GM21423 (cell line): ENCODE measurements around the gene RGS7.
"Not testable (repeated sequence)": the region's sequence is repeated elsewhere in the genome, so short reads cannot be mapped to it uniquely, and the experiment has no call there.

Experiments used
- ATAC-seq: cut with Tn5 transposase; IDR thresholded peaks from one replicate; pipeline ENCODE4 v1.9.1; 2021; ENCODE audit warnings: mild to moderate bottlenecking, moderate library complexity; ENCODE audit not compliant: unreplicated experiment

RGS7 gene

DNA sequence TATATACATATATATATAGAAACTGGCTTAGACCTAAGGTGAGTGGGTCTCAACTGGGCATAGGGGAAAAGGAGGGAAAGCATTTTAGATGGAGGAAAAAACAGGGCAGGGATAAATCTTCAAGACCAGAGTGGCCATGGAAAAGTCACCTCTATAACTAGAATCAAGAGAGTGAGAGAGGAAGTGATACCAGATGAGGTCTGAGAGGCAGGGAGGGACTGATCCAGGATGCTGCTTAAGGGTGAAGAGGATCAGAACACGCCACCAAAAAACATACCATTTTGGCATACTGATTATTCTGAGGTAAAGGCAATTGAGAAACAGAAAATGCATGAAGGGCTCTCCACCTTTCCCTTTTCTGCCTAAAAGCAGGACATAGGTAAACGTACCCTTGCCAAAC lies 268.9 kb downstream of the RGS7 start:
- ATAC-seq: not testable (repeated sequence)

DNA sequence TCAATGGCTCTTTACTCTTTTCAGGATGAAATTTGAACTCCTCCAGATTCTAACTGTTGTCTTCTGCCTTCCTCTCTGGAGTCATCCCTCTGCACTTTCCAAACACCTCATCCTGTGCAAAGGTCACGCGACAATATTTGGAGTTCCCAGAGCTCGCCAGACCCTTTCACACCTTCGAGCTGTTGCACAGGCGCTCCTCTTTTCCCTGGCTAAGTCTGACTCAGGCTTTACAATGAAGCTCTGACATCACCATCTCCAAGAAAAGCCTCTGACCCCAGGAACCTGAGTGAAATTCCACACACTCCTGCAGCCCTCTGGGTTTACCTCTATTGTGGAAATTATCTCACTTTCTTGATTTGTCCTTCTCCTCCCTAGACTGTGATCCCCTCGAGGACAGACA lies 270.3 kb downstream of the RGS7 start:
- no peak for ATAC-seq

DNA sequence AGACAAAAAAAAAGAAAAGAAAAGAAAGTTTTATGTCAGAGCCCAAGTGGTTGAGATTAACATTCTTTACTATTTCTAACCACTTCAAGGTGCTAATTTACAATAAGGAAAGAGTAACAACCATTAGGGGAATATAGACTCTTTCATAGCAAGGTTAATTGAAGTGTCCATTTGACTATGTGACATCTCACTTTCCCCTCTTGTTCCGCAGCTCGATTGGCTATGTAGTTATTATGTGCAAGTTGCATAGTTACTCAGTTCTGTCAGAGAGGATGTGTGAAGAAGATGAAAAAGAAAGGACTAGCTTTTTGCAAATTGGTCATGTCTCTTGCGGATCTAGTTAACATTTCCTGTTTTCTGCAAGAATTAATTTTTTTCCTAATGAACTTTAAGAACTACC lies 273.7 kb downstream of the RGS7 start:
- no peak for ATAC-seq

GRCh38 chr1:241081473-241081872 lies 275.5 kb downstream of the RGS7 start:
- no peak for ATAC-seq

GRCh38 chr1:241079459-241079858 lies 277.5 kb downstream of the RGS7 start:
- no peak for ATAC-seq

DNA sequence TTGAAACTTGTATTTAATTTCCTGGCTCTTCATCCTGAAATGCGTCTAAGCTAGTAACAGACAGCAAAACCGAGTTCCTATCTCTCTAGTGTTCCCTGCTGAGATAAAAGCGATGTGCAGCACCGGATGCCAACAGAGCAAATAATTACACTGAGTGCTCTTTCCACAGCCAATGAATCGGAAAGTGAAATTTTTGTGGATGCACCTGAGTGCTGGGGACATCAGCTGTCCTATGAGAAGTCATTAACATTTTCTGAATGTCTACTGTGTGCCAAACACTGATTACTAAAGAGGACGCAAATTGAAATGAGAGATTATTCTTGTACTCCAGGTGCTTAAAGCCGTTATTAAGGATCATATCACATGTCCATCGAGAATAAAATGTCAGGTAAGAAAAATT lies 278.0 kb downstream of the RGS7 start:
- no peak for ATAC-seq

DNA sequence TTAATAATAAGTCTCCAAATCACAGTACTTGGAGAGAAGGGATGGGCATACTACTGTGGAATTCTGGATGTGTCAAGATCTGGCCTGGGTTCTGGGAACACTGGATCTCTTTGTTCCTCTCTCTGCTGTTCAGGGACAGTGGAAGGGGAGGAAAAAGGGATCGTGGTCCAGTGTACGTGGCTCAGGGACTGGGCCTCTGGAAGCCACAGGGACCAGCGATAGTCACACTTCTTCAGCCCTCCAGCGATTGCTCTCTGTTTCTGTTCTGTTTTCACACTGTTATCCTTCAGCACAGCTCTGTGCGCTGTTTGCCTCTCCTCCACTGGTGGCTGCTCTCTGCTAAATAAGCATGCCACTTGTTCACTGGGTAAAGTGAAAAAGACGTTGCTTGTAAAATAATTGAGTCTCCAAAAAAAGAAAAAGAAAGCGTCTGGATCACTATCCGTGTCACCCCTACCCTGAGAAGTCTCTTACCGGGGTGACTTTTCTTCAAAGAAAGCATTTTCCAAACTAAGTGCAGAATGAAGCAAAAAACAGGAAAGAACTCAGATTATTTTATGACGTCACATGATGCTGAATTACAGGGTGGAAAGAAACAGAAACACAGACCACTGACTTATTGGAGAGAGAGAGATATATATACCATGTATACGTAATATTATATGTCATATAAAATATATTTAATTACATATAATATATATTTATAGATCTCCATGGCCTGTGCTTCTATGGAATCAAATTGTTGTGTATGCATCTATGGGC lies 279.4 kb downstream of the RGS7 start:
- ATAC-seq: no peak

DNA sequence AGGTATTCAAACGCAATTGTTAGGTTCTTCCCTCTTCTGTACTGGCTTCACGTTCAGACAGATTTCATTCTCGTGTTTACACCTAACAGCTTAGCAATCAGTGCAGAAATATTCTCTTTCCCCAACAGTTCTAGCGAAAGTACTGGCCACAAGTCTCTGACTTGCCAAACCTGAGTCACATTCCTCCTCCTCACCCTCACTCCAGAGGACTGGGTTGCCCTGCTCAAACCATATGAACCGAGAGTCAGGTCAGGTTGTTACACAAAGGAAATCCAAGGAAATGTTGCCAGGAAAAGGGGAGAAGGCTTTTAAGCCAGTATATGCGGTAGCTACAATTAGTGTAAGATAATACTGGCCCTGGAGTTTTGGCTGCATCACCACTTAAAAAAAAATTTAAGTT lies 282.5 kb downstream of the RGS7 start:
- ATAC-seq: no peak

- ATAC-seq: no peak
Observed at GRCh38 chr1:241068359-241068758, 288.6 kb downstream of the RGS7 start.

DNA sequence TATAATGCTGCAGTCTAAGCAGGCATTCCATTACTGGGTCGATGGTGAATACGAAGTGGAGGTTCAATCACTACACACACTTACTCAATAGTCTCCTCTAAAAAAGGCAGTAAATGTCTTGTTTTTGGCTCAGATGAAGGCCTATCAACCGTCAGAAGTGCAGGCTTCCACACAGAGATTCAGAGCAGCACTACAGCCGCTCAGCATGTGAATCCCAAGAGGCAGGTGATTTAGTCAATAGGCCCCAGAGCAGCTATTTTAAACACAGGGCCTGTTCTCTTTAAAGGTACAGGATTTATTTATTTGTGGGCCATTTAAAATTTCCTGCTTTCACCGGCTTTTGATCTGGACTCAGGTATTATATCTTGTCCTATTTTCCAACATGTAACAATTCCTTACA lies 293.7 kb downstream of the RGS7 start:
- no peak for ATAC-seq

- no peak for ATAC-seq
Observed at GRCh38 chr1:241061062-241061461, 295.9 kb downstream of the RGS7 start.

GRCh38 chr1:241048622-241049021 lies 308.4 kb downstream of the RGS7 start:
- ATAC-seq: no peak

DNA sequence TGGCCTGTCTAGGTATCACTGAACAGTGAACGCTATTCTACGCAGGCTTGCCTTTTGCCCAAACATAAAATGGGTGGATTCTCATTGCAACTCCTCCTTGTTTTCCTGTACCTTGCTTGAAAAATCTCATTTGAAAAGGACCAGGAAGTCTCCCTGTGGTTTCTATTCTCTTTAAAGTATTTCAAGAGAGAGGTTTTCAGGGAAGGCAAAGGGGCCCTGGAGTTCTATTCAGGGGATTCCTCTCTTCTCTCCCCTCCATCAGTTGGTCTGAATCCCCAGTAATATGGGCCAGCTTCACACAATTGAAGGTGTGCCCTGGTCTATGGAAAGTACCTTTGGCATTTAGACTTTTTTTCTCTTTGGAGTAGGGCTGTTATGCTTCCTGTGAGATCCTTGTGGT lies 311.3 kb downstream of the RGS7 start:
- no peak for ATAC-seq

DNA sequence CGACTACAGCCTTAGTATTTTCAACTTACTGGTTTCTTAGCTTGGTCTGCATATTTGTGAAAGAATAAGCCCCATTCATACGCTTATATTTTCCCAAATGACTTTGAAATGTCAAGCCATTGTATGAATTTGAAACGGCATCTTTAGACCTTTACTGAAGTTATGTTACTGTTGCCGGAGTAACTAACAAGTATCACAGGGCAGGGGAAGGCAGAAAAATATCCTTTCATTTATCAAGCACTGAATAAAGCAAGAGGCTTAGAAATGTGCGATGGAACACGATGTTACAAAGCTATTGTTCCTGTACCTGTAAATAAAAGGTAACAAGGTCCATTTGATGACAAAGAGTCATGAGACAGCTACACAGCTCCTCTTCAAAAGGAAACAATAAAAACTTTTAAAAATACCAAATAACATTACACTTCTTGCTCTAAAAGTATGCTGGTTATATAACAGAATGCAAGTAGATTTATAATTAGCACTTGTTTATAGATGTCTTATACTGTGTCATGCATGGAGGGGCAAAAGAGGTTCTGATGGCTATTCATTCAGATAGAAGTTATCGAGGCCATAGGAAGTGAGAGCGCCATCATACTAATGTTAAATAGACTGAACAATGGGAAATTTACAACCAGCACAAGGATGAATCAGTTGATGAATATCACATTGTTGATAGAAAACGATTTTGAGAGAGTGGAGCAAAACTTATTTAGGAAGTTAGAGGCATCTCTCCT lies 322.6 kb downstream of the RGS7 start:
- no peak for ATAC-seq

GRCh38 chr1:241024834-241025233 lies 332.2 kb downstream of the RGS7 start:
- ATAC-seq: no peak

DNA sequence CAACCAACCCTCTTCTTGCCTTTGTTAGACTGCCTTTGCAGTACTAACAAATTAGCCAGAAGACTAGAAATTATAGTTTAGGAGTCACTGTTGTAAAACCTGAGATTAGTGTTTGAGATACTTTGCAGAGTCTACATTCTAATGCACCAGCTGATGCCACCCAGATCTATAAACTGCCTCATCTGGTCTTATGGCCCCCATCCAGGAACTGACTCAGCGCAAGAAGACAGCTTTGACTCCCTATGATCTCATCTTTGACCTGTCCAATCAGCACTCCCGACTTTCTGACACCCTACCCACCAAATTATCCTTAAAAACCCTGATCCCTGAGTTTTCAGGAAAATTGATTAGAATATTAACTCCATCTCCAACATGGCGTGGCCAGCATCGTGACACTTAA lies 334.6 kb downstream of the RGS7 start:
- no peak for ATAC-seq

- ATAC-seq: no peak
Observed at GRCh38 chr1:241020851-241021697, 335.9 kb downstream of the RGS7 start.

- ATAC-seq: no peak
Observed at GRCh38 chr1:241012708-241013340, 344.2 kb downstream of the RGS7 start.

GRCh38 chr1:241007668-241008067 lies 349.3 kb downstream of the RGS7 start:
- no peak for ATAC-seq

DNA sequence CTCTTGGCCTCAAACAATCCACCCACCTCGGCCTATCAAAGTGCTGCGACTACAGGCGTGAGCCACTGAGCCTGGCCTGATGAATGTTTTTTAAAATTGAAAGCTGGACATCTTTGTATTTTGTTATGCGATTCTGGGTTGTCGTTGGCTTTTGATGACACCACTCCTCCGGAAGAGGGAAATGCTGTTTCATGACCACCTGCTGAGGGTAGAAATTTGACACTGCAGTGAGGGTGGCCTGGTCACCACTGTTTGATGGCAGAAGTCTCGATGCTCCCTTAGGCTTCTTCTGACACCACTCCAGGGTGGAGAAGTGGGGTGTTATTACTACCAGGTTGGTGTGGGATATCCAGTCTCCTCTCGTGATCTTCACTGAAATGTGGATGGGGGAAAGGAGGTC lies 357.2 kb downstream of the RGS7 start:
- no peak for ATAC-seq

DNA sequence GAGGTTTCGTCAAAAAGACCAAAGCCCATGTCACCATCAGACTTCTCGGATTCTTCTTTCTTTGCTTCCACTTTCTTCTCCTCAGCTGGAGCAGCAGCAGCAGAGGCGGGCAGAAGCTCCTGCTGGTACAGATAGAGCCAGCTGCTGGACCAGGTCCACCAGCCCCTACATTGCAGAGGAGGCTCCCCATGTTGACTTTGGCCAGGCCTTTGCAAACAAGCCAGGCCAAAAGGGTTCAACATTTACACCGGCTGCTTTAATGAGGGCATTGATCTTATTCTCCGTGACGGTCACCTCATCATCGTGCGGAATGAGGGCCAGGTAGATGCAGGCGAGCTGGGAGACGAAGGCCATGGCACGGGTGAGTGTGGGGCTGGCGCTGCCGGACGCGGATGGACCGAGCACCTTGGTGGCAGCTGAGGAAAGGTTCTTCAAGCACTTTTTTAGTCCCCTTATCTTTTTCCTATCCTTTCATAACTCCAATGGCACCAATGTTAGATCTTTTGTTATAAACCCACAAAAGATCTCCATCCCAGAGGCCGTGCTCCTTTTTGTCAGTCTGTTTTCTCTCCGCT lies 358.5 kb downstream of the RGS7 start:
- no peak for ATAC-seq
